GM21737 (cell line): ENCODE results near the gene PLXND1.
A peak's percentile ranks its signal among the peaks of the same experiment; 100 is the strongest.
"Not testable (repeated sequence)": the region's sequence is repeated elsewhere in the genome, so short reads cannot be mapped to it uniquely, and the experiment has no call there.

Experiments
- ATAC-seq: cut with Tn5 transposase; IDR thresholded peaks from one replicate; pipeline ENCODE4 v1.9.1; 2021; ENCODE audit warnings: mild to moderate bottlenecking, moderate library complexity; ENCODE audit not compliant: unreplicated experiment

The PLXND1 gene

GRCh38 chr3:129530821-129531220, 75.7 kb downstream of the PLXND1 start:
- ATAC-seq = no peak

- ATAC-seq = no peak
These were observed 76.2 kb downstream of the PLXND1 start for GRCh38 chr3:129530251-129530791.

GRCh38 chr3:129529436-129530210, 76.9 kb downstream of the PLXND1 start:
- ATAC-seq = no peak

- ATAC-seq = no peak
These were observed 77.8 kb downstream of the PLXND1 start, which contains the start of gene RHO for GRCh38 chr3:129528589-129529100. Gene RHO, plus strand, starts transcription at chr3:129528639. Its CDS starts 95 bp downstream, at chr3:129528734.

GRCh38 chr3:129527262-129527661, 79.2 kb downstream of the PLXND1 start:
- ATAC-seq = no peak

- ATAC-seq = peak; percentile 76
These were observed 80.2 kb downstream of the PLXND1 start for GRCh38 chr3:129526121-129526900.

- ATAC-seq = no peak
These were observed 81.0 kb downstream of the PLXND1 start for GRCh38 chr3:129525341-129525968.

GRCh38 chr3:129524081-129524480, 82.4 kb downstream of the PLXND1 start:
- no peak for ATAC-seq

- ATAC-seq = no peak
These were observed 83.5 kb downstream of the PLXND1 start for GRCh38 chr3:129522953-129523352.

- no peak for ATAC-seq
These were observed 84.9 kb downstream of the PLXND1 start for GRCh38 chr3:129521611-129522010.

- ATAC-seq = no peak
These were observed 85.5 kb downstream of the PLXND1 start for GRCh38 chr3:129520960-129521359.

GRCh38 chr3:129519896-129520715, 86.4 kb downstream of the PLXND1 start:
- no peak for ATAC-seq

GRCh38 chr3:129519449-129519848, 87.0 kb downstream of the PLXND1 start:
- ATAC-seq = no peak

- ATAC-seq = no peak
These were observed 87.9 kb downstream of the PLXND1 start for GRCh38 chr3:129518581-129518980.

GRCh38 chr3:129518038-129518561, 88.4 kb downstream of the PLXND1 start:
- no peak for ATAC-seq

- no peak for ATAC-seq
These were observed 89.0 kb downstream of the PLXND1 start for GRCh38 chr3:129517516-129517915.

- not testable (repeated sequence) for ATAC-seq
These were observed 90.5 kb downstream of the PLXND1 start for GRCh38 chr3:129515821-129516432.

GRCh38 chr3:129515108-129515820, 91.2 kb downstream of the PLXND1 start:
- not testable (repeated sequence) for ATAC-seq

GRCh38 chr3:129514563-129514962, 91.9 kb downstream of the PLXND1 start:
- no peak for ATAC-seq
